Skeletal muscle cell (primary cell): ENCODE results near the gene MTX1.
A peak's percentile ranks its signal among the peaks of the same experiment; 100 is the strongest.
"Not testable (repeated sequence)": the region's sequence is repeated elsewhere in the genome, so short reads cannot be mapped to it uniquely, and the experiment has no call there.

Experiments
- DNase-seq: peaks from one replicate; pipeline ENCODE4 v3.0.0-alpha.2; 2010; ENCODE audit warnings: low read depth
- H3K4me3 ChIP-seq: 2 replicates; pipeline ENCODE4 v1.5.1; 2011; ENCODE audit warnings: low read depth, mild to moderate bottlenecking, control low read depth, low read length, moderate library complexity

The MTX1 gene

GRCh38 chr1:155226910-155227260, 18.4 kb downstream of the MTX1 start:
- peak overlapping the region; percentile 78 for H3K4me3 ChIP-seq

GRCh38 chr1:155227261-155228095, 19.0 kb downstream of the MTX1 start:
- DNase-seq = peak; percentile 97
- H3K4me3 ChIP-seq = peak overlapping the region; percentile 78

More at GRCh38 chr1:155226910-155227260, 18.4 kb downstream of the MTX1 start:
- DNase-seq = no peak

GRCh38 chr1:155228096-155228427, 19.6 kb downstream of the MTX1 start:
- H3K4me3 ChIP-seq = peak overlapping the region; percentile 41
- DNase-seq = no peak

GRCh38 chr1:155231302-155231701, 22.8 kb downstream of the MTX1 start:
- not testable (repeated sequence) for DNase-seq, H3K4me3 ChIP-seq

- not testable (repeated sequence) for H3K4me3 ChIP-seq, DNase-seq
These were observed 23.8 kb downstream of the MTX1 start for GRCh38 chr1:155232001-155232978.

- not testable (repeated sequence) for H3K4me3 ChIP-seq, DNase-seq
These were observed 25.0 kb downstream of the MTX1 start for GRCh38 chr1:155233502-155233901.

GRCh38 chr1:155235375-155235774, 26.9 kb downstream of the MTX1 start:
- DNase-seq, H3K4me3 ChIP-seq: not testable (repeated sequence)

GRCh38 chr1:155236451-155236850, 28.0 kb downstream of the MTX1 start:
- H3K4me3 ChIP-seq = no peak overlapping the region
- no peak for DNase-seq

- DNase-seq = peak; percentile 44
- H3K4me3 ChIP-seq = peak overlapping the region; percentile 48
These were observed 32.7 kb downstream of the MTX1 start for GRCh38 chr1:155241069-155241679.

GRCh38 chr1:155241841-155242264, 33.4 kb downstream of the MTX1 start:
- no peak overlapping the region for H3K4me3 ChIP-seq

GRCh38 chr1:155242805-155243358, 34.4 kb downstream of the MTX1 start:
- no peak for DNase-seq
- no peak overlapping the region for H3K4me3 ChIP-seq

More at GRCh38 chr1:155241841-155242264, 33.4 kb downstream of the MTX1 start:
- DNase-seq = no peak

- H3K4me3 ChIP-seq = peak overlapping the region; percentile 60
- DNase-seq = peak; percentile 99
These were observed 36.1 kb downstream of the MTX1 start for GRCh38 chr1:155244368-155245162.

GRCh38 chr1:155245163-155245524, 36.6 kb downstream of the MTX1 start:
- H3K4me3 ChIP-seq = peak overlapping the region; percentile 60
- DNase-seq = no peak

GRCh38 chr1:155246796-155247195, 38.3 kb downstream of the MTX1 start:
- not testable (repeated sequence) for DNase-seq, H3K4me3 ChIP-seq

- H3K4me3 ChIP-seq = no peak overlapping the region
- DNase-seq = no peak
These were observed 39.4 kb downstream of the MTX1 start for GRCh38 chr1:155247667-155248553.

- H3K4me3 ChIP-seq = no peak overlapping the region
- no peak for DNase-seq
These were observed 41.7 kb downstream of the MTX1 start for GRCh38 chr1:155250246-155250632.

GRCh38 chr1:155250633-155251449, 42.3 kb downstream of the MTX1 start:
- DNase-seq = peak; percentile 51
- no peak overlapping the region for H3K4me3 ChIP-seq
